Lung (tissue), 12 donors: Measurements from ENCODE around the gene FAM131A. TPM values are rescaled to one million over a fixed set of nuclear protein-coding genes. Genes with fewer than 3 reads are reported as not detected.

Source experiments
- ATAC-seq: fragments of 200-7000 bp; cut with Tn5 transposase; one replicate; pipeline ENCODE4 v1.9.1; 2020; ENCODE audit warnings: moderate number of reproducible peaks; ENCODE audit not compliant: insufficient read depth, low FRiP score
- DNase-seq, 3 donors: peaks; one replicate each; pipeline ENCODE4 v3.0.0-alpha.2; 2013 to 2017
- H3K27ac ChIP-seq, 2 donors: one replicate each; pipeline ENCODE4 v1.5.1; 2013; ENCODE audit warnings: mild to moderate bottlenecking in 2 of 2, moderate library complexity in 2 of 2, control low read depth in 1 of 2, inconsistent platforms in 1 of 2, low read depth in 1 of 2, low read length in 1 of 2
- H3K27me3 ChIP-seq, 3 donors: one replicate each; pipeline ENCODE4 v1.5.1; 2013; ENCODE audit warnings: low read length in 2 of 3; ENCODE audit not compliant: control insufficient read depth in 3 of 3, insufficient read depth in 3 of 3
- H3K36me3 ChIP-seq, 4 donors: one replicate each; pipeline ENCODE4 v1.5.1; 2013; ENCODE audit warnings: low read length in 4 of 4, mild to moderate bottlenecking in 1 of 4, moderate library complexity in 1 of 4; ENCODE audit not compliant: control insufficient read depth in 4 of 4, insufficient read depth in 4 of 4
- H3K4me1 ChIP-seq, 5 donors: one replicate each; pipeline ENCODE4 v1.5.1; 2013; ENCODE audit warnings: low read length in 5 of 5, mild to moderate bottlenecking in 2 of 5, moderate library complexity in 1 of 5; ENCODE audit not compliant: control insufficient read depth in 5 of 5, insufficient read depth in 5 of 5
- H3K4me3 ChIP-seq: one replicate; pipeline ENCODE4 v1.5.1; 2013; ENCODE audit warnings: mild to moderate bottlenecking, control low read depth, moderate library complexity
- H3K9ac ChIP-seq, 2 donors: one replicate each; pipeline ENCODE4 v1.5.1; 2013; ENCODE audit warnings: low read length in 2 of 2, control low read depth in 1 of 2; ENCODE audit not compliant: insufficient read depth in 1 of 2
- H3K9me3 ChIP-seq, 4 donors: one replicate each; pipeline ENCODE4 v1.5.1; 2013; ENCODE audit warnings: low read length in 3 of 4, mild to moderate bottlenecking in 1 of 4, moderate library complexity in 1 of 4; ENCODE audit not compliant: control insufficient read depth in 4 of 4, insufficient read depth in 3 of 4
- WGBS, 2 donors: extraction: QIAGEN DNeasy Blood & Tissue Kit; methylation state at CpG; one replicate each; pipeline ENCODE4 v1.1.7; 2013; 5-methylcytosine and 5-hydroxymethylcytosine counted together
- polyA plus RNA-seq, 2 donors: library from polyadenylated mRNA; stranded (reverse); fragments of 200-250 nt; gene quantifications; one replicate each; pipeline ENCODE4 v1.2.1, GENCODE V29; 2013
- total RNA-seq, 2 donors: library from RNA; depleted of rRNA in 1 of 2; stranded (reverse); fragments of >200 nt in 1 of 2; gene quantifications; one replicate each; pipeline ENCODE4 v1.2.1, GENCODE V29; 2014 to 2021
- TF ChIP-seq, protein P1 (sequence below): IDR thresholded peaks from 2 replicates; pipeline ENCODE4 v1.5.1; 2012; ENCODE audit warnings: mild to moderate bottlenecking; ENCODE audit errors: control extremely low read depth, extremely low read depth
- donor health status: control.
- donor health status: control.
- donor health status: Bipolar disorder and iron deficiency.
- donor health status: healthy.
- donor health status: DM: yes; HTN: yes; CAD: no.

The FAM131A gene
- total and polyA plus RNA-seq, 4 donors: 12.9 to 21.4 (median 15.7) TPM

DNA sequence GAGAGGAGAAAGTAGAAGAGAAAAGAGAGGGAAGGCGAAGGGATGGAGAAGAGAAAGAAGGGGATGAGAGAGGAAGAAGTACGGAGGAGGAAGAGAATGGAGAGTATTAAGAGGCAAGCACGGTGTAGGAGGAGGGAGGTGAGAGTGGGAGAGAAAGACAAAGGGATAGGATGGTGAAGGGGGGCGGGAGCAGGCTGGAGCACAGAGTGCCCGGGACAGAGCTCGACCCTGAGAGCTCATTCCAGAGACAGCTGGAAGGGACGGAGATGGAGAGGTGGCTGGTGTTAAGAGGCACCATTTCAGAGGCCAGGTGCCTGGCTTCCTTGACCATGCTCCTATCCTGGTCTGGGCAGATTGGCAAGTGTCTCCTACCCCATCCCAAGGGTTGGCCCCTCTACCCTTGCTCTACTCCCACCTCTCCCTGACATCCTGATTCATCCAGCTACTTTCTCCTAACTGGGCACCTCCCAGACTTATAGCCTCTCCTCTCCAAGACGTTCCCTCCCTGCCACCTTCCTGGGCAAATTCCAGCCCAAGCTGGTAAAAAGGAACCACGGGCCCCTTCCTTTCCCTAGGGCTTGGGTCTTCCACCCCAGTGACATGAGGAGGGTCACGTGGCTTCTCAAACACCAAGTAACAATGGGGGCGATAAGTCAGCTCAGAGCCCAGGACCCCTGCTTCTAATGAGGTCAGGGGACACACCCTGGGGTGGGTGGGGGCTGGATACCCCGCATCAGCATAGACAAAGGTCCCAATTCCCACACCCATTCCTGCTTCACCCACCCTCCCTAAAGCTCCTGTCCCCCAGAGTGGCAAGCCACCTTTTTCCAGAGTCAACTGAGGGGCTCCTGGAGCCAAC is 22.9 kb downstream of the FAM131A start:
- H3K4me3 ChIP-seq: no peak overlapping the region
- TF ChIP-seq, protein P1, sequence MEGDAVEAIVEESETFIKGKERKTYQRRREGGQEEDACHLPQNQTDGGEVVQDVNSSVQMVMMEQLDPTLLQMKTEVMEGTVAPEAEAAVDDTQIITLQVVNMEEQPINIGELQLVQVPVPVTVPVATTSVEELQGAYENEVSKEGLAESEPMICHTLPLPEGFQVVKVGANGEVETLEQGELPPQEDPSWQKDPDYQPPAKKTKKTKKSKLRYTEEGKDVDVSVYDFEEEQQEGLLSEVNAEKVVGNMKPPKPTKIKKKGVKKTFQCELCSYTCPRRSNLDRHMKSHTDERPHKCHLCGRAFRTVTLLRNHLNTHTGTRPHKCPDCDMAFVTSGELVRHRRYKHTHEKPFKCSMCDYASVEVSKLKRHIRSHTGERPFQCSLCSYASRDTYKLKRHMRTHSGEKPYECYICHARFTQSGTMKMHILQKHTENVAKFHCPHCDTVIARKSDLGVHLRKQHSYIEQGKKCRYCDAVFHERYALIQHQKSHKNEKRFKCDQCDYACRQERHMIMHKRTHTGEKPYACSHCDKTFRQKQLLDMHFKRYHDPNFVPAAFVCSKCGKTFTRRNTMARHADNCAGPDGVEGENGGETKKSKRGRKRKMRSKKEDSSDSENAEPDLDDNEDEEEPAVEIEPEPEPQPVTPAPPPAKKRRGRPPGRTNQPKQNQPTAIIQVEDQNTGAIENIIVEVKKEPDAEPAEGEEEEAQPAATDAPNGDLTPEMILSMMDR: no peak
- H3K9ac ChIP-seq: peak overlapping the region; percentile 25 to 50

DNA sequence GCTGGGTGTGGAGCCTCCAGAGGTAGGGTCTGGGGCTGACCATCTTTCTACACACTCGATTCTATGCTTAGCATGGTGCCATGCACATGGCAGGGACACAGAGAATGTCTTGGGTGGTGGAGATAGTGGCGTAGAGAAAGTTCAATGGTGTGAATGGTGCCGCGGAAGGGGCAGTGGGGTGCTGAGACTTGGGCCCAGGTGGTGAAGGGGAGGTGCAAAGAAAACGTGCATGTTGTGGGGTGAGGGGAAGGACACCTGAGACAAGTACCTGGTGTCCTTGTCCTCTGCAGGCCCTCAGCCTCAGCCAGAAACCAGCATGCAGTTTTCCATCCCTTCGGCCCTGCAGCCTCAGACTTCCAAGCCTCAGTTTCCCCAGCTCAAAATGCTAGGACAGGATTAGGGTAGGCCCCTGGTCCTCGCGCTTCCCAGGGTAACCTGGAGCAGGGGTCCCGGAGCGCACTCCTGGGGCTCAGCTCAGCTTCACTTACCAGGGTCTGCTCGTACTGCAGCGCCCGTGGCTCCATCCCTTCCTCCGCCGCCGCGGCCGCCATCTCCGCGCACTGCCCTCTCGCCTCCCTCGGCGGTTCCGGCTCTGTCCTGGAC is 23.6 kb downstream of the FAM131A start:
- Histone ChIP-seq H3K36me3 (peaks cover 0 to 15% (median 8%) of the 10 kb centered on the region in 4 donors), H3K4me3 (peak overlapping the region; percentile 78), H3K27ac (peak overlapping the region; percentile 80 to 96), H3K4me1 (peaks cover 0 to 36% (median 15%) of the 10 kb centered on the region in 5 donors), H3K9ac (peak overlapping the region; percentile 25 to 50), H3K9me3 (no peaks in the 10 kb centered on the region), H3K27me3 (no peaks in the 10 kb centered on the region)
- DNase-seq (no peak), ATAC-seq (no peak)
- TF ChIP-seq, protein P1: no peak
- WGBS, 2 donors: 9 to 14% methylated on average over 24 of the region's 24 CpGs

More for the DNA sequence above, 22.9 kb downstream of the FAM131A start:
- 75 to 79% methylated on average over 12 of the region's 12 CpGs for whole genome bisulfite sequencing, 2 donors
- ATAC-seq (no peak), DNase-seq (no peak)
- H3K4me1 ChIP-seq: peaks cover 0 to 36% (median 15%) of the 10 kb centered on the region in 5 donors
- H3K27ac ChIP-seq: no peak overlapping the region
- H3K27me3 ChIP-seq: no peaks in the 10 kb centered on the region
- H3K36me3 ChIP-seq: peaks cover 0 to 12% (median 9%) of the 10 kb centered on the region in 4 donors
- H3K9me3 ChIP-seq: no peaks in the 10 kb centered on the region

GRCh38 chr3:184361532-184361931 is 24.1 kb downstream of the FAM131A start, which contains the start of the genes CLCN2 and POLR2H:
Gene CLCN2 (minus strand): TSS chr3:184361605. CDS start chr3:184361479, 126 bp downstream.
Gene POLR2H (plus strand): TSS chr3:184361710. CDS start chr3:184363493, 1,783 bp downstream.
- WGBS, 2 donors: 0 to 1% methylated on average over 26 to 56 of the region's 56 CpGs
- TF ChIP-seq, protein P1: no peak
- peak; percentile 68 for ATAC-seq
- peaks cover 0 to 16% (median 9%) of the 10 kb centered on the region in 4 donors for H3K36me3 ChIP-seq
- H3K27me3 ChIP-seq: no peaks in the 10 kb centered on the region
- DNase-seq: peak; percentile 85 to 90 (median 85)
- peak within 1 kb of the TSS; percentile 50 to 99 for H3K9ac ChIP-seq
- peaks cover 0 to 36% (median 15%) of the 10 kb centered on the region in 5 donors for H3K4me1 ChIP-seq
- H3K4me3 ChIP-seq: peak within 1 kb of the TSS; percentile 78
- H3K27ac ChIP-seq: peak within 1 kb of the TSS; percentile 96 to 99
- H3K9me3 ChIP-seq: no peaks in the 10 kb centered on the region
